ENCODE data around the gene SH3PXD2B. TPM values are rescaled to one million over a fixed set of nuclear protein-coding genes. Genes with fewer than 3 reads are reported as not detected.

Gene SH3PXD2B
- total RNA-seq, 1 donor: 46.7 TPM

GRCh38 chr5:172444110-172444510 lies 10.2 kb downstream of the SH3PXD2B start:
- peak; percentile 96 for DNase-seq (ENCODE audit: low read depth)
- no peak overlapping the region for H3K4me3 ChIP-seq (ENCODE audit: low read depth, low read length)

DNA sequence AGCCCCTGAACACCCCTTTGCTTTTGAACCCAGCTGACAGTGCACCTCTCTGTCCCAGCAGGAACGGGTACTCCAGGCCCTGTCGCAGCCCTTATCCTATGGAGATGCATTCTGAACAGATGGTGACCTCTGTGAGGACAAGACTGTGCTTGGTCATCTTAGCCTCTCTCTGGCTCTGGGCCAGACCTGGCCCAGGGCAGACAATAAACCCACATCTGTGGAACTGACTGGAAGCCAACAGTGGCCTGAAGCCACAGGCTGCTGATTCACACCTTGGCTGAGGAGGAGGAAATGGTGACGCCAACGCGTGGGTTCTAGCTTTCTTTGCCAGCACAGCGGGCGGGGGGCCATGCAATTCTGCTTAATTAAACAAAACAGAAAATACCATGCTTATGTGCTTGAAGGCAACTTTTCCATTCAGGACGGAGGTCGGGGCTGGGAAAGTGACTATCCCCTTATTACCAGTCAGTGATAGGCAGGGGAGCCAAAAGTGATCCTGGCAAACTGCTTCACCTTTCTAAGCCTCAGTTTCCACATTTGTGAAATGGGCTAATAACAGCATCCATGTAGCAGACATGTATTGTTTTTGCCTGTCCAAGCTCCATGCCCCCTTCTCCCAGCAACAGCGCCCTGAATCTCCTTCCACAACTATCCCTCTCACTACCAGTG lies 10.8 kb downstream of the SH3PXD2B start:
- DNase-seq (ENCODE audit: low read depth): peak; percentile 99
- no peak overlapping the region for H3K4me3 ChIP-seq (ENCODE audit: low read depth, low read length)
- TF ChIP-seq CTCF (IDR thresholded peaks at IDR 0.05; ENCODE audit: insufficient read depth, low read length): no peak

More at GRCh38 chr5:172444110-172444510, 10.2 kb downstream of the SH3PXD2B start:
- no peak for TF ChIP-seq CTCF (IDR thresholded peaks at IDR 0.05; ENCODE audit: insufficient read depth, low read length)

- TF ChIP-seq CTCF (IDR thresholded peaks at IDR 0.05; ENCODE audit: insufficient read depth, low read length): no peak
- DNase-seq (ENCODE audit: low read depth): no peak
- H3K4me3 ChIP-seq (ENCODE audit: low read depth, low read length): no peak overlapping the region
These were observed 11.7 kb downstream of the SH3PXD2B start for GRCh38 chr5:172442592-172442991.

- peak; percentile 68 for DNase-seq (ENCODE audit: low read depth)
- no peak for TF ChIP-seq CTCF (IDR thresholded peaks at IDR 0.05; ENCODE audit: insufficient read depth, low read length)
- no peak overlapping the region for H3K4me3 ChIP-seq (ENCODE audit: low read depth, low read length)
These were observed 13.0 kb downstream of the SH3PXD2B start for GRCh38 chr5:172441262-172441751.

DNA sequence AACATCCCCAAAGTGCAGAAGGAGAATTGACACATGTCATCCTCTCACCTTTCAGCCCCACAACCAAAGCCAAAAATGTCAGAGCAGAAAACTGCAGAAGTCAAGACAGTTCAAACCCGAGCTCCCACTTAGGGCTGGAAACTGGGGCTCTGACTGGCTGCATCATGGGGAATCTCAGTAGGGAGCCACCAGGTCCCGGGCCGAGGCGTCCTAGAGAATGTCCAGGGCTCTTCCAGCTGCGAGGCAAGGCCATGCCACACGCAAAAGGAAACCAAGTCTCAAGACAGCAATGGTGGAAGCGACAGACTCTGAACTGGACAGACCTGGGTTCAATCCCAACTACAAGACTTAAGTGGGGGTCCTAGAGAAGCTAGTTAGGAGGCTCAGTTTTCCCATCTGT lies 13.8 kb downstream of the SH3PXD2B start:
- DNase-seq (ENCODE audit: low read depth): no peak
- no peak for TF ChIP-seq CTCF (IDR thresholded peaks at IDR 0.05; ENCODE audit: insufficient read depth, low read length)
- H3K4me3 ChIP-seq (ENCODE audit: low read depth, low read length): no peak overlapping the region

DNA sequence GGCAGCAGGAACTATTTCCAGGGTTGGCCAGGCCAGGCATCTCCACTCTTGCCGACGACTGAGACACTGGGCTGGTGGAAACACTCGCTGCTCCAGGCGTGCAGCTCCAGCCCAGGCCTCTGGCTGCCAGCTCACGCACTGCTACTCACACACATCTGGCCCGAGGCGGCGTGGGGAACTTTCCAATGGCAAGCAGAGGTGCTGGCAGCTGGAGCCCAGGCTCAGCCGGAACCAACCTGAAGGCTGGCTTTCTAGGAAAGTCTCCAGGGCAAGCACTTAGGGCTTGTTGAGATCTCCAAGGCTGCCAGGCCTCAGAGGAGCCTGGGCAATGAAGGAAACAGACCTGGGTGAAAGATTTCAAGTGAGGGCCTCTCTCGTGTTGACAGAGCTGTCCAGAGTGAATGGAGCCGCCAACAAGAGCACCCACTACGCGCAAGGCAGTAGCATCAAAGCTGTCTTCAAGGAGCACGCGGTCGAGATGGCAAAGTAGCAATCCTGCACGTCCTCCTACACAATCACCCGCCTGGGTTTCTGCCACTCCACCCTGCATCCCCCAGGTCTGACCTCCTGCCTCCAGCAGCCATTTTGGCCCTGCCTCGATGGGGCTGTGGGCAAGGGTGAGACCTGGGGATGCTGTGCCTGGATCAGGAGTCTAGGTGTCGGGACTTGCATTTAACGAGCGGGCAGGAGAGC lies 14.4 kb downstream of the SH3PXD2B start:
- peak; percentile 55 for DNase-seq (ENCODE audit: low read depth)
- no peak overlapping the region for H3K4me3 ChIP-seq (ENCODE audit: low read depth, low read length)
- no peak for TF ChIP-seq CTCF (IDR thresholded peaks at IDR 0.05; ENCODE audit: insufficient read depth, low read length)
